ENCODE results near the gene STX2.

The STX2 gene

DNA sequence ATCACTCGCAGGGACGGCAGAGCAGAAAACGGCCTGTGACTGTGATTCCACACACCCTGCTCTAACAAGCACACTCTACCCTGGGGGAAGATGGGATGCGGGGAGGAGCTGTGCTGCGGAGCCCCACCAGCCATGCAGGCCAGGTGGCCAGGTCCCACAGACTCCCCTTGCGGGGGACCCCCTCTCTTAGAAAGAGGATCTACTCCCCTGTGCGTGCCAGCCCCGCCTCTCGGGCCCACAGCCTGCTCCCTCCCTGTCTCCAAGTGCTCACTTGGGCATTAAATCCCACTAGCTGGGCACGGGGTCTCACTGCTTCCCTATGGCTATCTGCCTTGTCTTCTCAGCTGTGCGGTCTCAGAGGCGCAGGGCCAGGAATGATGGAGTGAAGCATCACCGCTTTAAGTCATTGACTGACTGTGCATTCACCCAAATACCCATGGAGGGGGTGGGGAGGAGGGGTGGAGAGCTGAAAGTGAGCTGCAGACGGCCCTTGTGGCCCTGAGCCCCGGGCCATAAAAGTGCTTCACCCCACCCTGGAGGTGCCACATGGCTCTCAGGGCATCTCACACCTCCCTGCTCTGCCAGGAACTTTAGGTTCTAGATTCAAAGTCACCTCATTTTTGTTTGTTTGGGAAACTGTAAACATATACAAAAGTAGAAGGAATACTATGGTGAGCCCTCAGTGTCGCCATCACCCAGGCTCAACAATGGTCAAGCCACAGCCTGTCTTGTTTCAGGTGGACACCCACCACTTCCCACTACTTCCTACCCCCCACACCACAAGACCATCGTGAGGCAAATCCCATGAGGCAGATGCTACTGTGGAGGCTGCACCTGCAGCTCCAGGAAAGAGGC is 9.4 kb downstream of the STX2 start:
- no peak for FAIRE-seq

DNA sequence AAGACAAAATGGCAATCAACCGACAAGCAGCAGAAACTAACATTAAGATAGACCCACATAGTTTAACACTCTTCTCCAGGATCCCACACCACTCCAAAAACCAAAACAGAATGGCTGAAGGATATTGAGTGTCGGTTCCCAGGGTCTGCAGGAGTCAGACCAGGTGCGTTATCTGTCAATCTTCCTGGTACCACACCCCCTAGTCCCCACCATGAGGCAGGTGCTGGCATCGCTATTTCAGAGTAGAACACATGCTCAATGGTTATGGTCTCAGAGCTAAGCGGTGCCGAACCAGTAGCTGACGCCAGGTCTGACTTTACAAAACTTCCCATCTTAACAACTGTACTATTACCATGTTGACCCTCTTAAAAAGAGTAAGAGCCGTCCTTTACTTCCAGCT is 10.2 kb downstream of the STX2 start:
- FAIRE-seq, result no peak

DNA sequence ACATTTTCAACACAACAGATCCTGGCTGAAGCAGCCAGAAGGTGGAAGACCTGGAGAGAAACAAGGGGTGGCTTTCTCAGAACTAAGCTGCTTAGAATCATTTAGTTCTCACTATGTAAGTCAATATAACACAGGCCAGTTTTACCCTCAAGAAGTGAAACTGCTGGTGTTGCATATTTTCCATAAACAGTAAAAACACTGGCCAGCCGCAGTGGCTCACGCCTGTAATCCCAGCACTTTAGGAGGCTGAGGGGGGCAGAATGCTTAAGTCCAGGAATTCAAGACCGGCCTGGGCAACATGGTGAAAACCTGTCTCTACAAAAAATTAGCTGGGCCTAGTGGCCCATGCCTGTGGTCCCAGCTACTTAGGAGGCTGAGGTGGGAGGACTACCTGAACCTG is 11.6 kb downstream of the STX2 start:
- no peak for FAIRE-seq

DNA sequence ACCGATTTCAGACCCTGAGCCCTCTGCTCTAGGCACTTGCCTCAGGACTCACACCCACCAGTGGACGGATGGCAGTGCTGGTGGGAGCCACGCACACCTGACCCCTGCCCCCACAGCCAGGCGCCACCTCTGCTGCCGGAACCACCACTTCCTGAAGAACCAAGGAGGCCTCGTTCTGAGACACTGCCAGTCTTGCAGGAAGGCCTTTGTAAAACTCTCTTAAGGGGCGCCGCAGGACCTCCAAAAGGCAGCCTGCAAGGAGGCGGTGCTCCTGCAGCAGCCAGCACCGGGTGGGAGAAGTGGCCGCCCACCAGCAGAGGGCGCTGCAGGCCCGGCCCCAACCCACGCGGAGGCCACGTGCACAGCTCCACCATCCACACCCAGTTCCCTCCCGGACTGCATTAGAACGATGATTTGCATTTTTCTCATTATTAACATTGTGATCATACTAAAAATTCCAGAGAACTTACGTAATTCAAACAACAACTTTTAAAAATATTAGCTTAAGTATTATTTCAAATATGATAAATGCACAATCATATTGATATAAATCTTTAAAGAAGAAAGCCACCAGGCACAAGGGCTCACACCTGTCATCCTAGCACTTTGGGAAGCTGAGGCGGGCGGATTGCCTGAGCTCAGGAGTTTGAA is 12.8 kb downstream of the STX2 start:
- FAIRE-seq, result no peak

GRCh38 chr12:130825771-130826150 is 13.3 kb downstream of the STX2 start:
- FAIRE-seq, result no peak

DNA sequence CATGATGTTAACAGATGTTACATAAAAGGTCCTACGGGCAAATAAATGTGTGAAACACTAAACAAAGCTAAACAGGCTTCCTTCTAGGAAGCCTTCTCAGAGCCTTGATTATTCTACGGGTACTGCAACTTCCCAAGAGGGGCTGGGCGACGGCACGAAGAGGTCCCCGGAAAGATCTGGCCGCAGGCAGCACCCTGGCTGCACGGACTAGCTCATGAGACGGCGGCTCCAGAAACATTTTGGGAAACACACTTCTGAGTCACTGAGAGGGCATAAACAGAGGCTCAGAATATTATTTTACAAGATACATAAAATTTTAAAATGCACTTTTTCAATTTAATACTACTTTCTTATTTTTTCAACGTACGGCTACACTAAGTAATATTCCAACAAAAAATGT is 19.4 kb downstream of the STX2 start:
- FAIRE-seq, result no peak

GRCh38 chr12:130818635-130819576 is 20.1 kb downstream of the STX2 start:
- no peak for FAIRE-seq

GRCh38 chr12:130818272-130818634 is 20.8 kb downstream of the STX2 start:
- FAIRE-seq, result no peak

- FAIRE-seq, result no peak
Measured at GRCh38 chr12:130817804-130818203, 21.2 kb downstream of the STX2 start.

DNA sequence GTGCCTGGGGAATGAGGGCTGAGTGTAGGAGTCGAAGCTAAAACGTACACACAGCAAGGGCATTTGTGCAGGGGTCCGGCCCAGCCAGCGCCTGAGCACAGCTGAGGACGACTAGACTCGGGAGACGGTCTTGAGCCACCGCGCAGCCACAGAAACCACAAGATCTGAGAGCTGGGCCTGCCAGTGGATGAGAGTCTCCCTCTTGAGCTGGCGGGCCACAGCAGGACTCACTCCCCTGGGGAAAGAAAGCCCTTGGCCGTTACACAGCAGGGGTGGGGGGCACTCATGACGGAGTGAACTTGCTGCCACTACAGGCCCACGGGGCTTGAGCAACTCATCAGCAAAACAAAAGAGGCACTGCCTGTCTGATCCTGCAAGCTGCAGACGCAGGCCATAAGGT is 23.0 kb downstream of the STX2 start:
- FAIRE-seq, result no peak

- no peak for FAIRE-seq
Measured at GRCh38 chr12:130815028-130815741, 23.9 kb downstream of the STX2 start.

GRCh38 chr12:130813949-130814348 is 25.1 kb downstream of the STX2 start:
- no peak for FAIRE-seq

DNA sequence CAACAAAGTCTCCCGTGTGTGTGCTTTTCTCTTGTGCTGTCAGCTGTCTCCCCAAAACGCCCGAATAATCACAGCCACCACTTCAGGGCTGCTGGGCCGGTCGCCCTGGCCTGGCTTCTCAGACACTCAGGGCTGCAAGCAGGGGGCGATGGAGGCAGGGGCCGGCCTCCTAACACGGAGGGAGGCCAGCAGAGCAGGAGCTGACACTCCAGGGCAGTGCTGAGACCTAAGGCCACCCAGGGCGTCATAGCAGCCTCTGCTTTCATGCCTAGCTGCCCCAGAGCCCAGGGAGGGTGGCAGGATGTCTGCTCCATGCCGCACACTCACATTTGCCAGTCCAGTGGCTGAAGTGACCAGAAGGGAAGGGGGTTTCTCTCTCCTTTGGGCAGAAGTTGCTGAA is 25.6 kb downstream of the STX2 start:
- no peak for FAIRE-seq

GRCh38 chr12:130809791-130810190 is 29.3 kb downstream of the STX2 start:
- FAIRE-seq, result no peak

DNA sequence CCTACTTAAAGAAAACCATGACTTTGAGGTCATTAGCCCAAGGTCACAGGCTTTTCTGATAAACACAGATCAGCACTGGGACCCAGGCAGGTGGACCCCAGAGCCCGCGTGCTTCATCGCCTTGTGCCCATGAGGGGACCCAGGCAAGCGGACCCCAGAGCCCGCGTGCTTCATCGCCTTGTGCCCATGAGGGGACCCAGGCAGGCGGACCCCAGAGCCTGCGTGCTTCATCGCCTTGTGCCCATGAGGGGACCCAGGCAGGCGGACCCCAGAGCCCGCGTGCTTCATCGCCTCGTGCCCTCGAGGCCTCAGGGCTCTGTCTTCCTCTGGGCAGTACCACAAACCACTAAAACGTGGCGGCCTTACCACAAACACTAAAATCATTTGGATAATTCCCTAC is 31.7 kb downstream of the STX2 start:
- no peak for FAIRE-seq

DNA sequence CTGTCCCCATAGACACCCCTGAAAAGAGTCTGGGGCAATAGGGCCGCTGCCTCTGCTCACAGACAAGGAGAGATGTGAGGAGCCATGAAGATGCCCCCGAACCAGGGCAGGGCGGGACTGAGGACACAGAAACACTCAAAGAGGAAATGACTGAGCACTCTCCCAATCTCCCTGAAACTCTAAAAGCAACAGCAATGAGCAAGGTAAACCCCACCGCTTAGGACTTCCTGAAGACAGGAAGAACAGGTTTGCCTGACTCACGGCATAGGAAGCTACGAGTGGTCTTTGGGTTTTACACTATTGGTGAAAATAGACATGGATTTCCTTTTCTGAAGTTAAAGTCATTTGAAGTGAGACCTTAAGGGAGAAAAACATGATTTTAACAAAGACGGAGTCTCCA is 32.5 kb downstream of the STX2 start:
- no peak for FAIRE-seq

DNA sequence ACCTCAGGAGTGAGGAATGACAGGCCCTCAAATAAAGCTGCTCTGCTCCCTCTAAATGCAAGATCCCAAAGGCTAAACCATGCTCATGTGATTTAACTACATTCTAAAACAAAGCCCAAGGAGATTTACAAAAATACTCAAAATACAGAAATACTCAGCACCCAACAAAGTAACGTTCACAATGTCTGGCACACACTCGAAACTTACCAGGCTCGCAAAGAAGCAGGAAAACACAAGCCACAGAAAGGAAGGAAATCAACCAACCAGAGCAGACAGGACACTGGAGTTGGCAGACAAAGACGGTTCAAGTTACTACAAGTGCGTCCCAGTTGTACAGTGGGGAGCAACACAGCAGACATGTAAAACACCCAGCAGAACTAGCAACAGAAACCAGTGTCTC is 33.4 kb downstream of the STX2 start:
- no peak for FAIRE-seq

DNA sequence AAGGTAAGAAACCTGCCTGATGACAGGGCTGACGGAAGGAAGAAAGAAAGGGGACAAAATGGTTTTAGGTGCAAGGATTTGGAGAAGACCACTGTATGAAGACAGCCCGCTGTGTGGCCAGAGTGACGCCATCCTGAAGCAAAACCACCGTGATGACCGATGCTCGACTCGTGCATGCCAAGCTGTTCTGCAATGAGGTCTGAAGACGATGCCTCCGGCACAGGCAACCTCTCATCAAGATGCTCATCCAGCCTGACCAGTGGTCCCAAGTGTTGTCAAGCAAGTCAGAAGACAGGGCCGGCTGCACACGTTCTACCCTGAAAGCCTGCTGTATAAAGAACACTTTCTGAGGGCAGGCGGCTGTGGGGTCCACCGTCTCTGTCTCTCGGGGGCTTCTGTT is 34.8 kb downstream of the STX2 start:
- FAIRE-seq, result no peak

DNA sequence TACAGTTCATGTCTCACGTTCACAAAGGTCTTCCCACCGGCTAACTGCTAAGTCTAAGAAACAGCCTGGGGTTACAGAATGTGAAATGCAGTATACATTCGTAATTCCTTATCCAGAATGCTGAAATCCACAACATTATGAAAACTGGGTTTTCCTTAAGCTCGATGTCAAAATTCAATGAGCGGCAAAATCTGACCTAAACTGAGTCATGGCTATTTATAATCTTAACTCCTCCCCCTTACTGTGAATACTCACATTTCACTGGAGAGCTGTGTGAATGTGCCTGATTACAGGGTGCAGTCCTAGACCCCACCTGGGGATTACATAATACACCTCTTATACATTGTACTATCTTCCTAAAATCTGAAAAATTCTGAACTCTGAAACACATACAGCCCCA is 35.3 kb downstream of the STX2 start:
- no peak for FAIRE-seq

DNA sequence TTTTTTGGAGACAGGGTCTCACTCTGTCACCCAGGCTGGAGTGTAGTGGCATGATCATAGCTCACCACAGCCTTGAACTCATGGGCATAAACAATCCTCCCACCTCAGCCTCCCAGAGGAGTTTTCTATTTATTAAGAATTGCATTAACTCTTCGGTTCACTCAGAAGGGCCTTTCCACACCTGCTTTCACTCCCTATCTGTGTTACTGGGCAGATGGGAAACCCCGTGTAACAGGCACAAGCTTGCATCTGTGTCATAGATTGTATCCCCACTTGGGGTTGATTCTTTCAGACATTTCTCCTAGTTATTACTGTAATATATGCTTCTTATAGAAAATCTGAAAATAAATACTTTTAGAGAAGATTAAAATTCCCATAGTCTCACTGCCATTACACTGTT is 38.7 kb downstream of the STX2 start:
- no peak for FAIRE-seq

DNA sequence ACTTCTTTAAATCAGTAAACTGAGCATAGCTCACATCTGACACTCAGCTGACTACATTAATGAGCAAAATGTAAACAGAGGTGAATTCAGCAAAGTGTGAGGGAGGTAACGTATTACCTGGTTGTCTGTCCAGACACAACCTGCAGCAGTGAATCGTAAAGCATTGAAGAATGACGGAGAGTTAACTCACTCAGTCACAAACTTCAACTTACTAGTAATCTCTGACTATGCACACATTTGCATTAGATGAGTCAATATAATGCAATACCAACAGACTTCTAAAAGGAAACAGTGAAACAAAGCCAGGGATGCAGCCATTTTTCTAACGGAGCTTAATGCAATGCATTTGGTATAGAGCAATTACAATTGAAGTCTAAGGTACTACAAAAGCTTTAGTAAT is 40.0 kb downstream of the STX2 start:
- no peak for FAIRE-seq

DNA sequence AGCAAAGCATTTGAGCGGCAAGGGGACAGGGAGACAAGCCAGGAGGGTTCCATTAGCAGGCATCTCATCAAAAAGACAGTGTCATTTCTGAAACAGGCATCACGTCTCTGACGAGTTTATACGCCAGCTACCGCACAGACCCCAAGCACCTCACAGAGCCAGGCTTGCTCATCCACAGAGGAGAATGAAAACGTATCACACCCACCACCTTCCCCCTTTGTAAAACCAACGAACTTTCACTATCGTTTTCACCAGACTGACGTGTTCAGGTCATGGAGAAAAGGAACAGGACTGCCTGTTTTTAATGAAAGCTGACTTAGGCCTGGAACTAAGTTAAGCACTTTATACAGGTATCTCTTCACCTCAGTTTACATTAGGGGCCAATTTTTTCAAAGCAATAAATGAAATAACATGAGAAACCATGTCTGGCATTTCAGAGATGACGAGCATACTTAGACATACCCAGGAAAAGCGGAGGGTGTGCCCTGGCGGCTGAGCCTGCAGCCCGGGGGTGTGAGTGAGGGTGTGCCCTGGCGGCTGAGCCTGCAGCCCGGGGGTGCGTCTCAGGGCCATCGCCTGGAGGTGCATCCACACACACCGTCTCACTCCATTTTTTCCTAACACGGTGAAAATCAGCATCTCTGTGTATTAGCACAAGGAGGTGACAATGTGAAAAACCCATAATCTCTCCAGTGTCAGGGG is 41.9 kb downstream of the STX2 start:
- no peak for FAIRE-seq

All from endometrium (tissue), 2 donors.